ENCODE measurements around the gene ZNF420. TPM values are rescaled to one million over a fixed set of nuclear protein-coding genes. Genes with fewer than 3 reads are reported as not detected.

ZNF420 gene
- total and polyA plus RNA-seq, 2 of the 8 experiments (the other 6 are each of a cell fraction or from before 2014, with no cell fraction given): 1.7 to 8.8 TPM

DNA sequence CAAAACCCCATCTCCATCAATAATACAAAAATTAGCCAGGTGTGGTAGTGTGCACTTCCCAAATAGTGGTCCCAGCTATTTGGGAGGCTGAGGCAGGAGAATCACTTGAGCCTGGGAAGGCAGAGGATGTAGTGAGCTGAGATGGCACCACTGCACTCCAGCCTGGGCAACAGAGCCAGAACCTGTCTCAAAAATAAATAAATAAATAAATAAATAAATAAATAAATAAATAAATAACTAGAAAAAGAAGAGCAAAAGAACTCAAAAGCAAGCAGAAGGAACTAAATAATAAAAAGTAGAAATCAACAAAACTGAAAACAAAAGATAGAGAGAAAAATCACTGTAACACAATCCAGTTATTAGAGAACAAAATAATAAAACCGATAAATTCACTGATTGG lies 81.9 kb downstream of the ZNF420 start:
- H2AK5ac ChIP-seq (ENCODE audit: low read depth, low read length): no peak overlapping the region
- no peak overlapping the region for H3K4me3 ChIP-seq (ENCODE audit: extremely low read depth in 1 of 4, insufficient read depth in 2 of 4, low read depth in 3 of 4, low read length in 4 of 4)
- H3K56ac ChIP-seq (replicated peaks; ENCODE audit: insufficient read length, low read depth, low read length): no peak overlapping the region
- H3K79me1 ChIP-seq (ENCODE audit: low read depth, low read length): no peaks in the 10 kb centered on the region
- no peak for FAIRE-seq
- no peak overlapping the region for H3K9ac ChIP-seq (replicated peaks in 1 of 4; ENCODE audit: extremely low read depth in 1 of 4, low read depth in 3 of 4, low read length in 3 of 4)
- no peak overlapping the region for H4K8ac ChIP-seq (ENCODE audit: extremely low read depth, insufficient read depth, low read length)
- H3K4me1 ChIP-seq (replicated peaks in 1 of 4; ENCODE audit: control insufficient read depth in 3 of 4, insufficient read depth in 4 of 4, low read length in 3 of 4): no peaks in the 10 kb centered on the region
- ChIA-PET CTCF (ENCODE audit: partially characterized antibody) (no interaction called here), POLR2A (ENCODE audit: partially characterized antibody) (no interaction called here)
- no peak overlapping the region for H2BK120ac ChIP-seq (replicated peaks; ENCODE audit: low read depth, low read length)
- H3K9me3 ChIP-seq (ENCODE audit: insufficient read depth in 2 of 2, low read depth in 1 of 2, low read length in 1 of 2): peaks cover 32 to 44% of the 10 kb centered on the region in 2 experiments
- no peaks in the 10 kb centered on the region; a peak in 1 of 4 replicates for H3K79me2 ChIP-seq (ENCODE audit: control insufficient read depth in 1 of 2, insufficient read depth in 2 of 2, low read length in 2 of 2)
- H2AFZ ChIP-seq (ENCODE audit: low read length): no peak overlapping the region
- H3K23ac ChIP-seq (ENCODE audit: insufficient read length): no peak overlapping the region
- H3K36me3 ChIP-seq (ENCODE audit: control insufficient read depth in 2 of 4, insufficient read depth in 4 of 4, low read length in 3 of 4): peaks cover 0 to 40% (median 12%) of the 10 kb centered on the region in 4 experiments; a peak in 4 of 8 replicates
- H4K91ac ChIP-seq (replicated peaks; ENCODE audit: insufficient read length, low read length): no peak overlapping the region
- H3K4ac ChIP-seq (replicated peaks; ENCODE audit: insufficient read length, low read depth, low read length): no peak overlapping the region
- H3K27me3 ChIP-seq (replicated peaks in 1 of 4; ENCODE audit: control insufficient read depth in 3 of 4, extremely low read depth in 1 of 4, insufficient read depth in 3 of 4, low read length in 3 of 4): no peaks in the 10 kb centered on the region
- H3K14ac ChIP-seq (ENCODE audit: insufficient read length): no peak overlapping the region
- no peak for DNase-seq (ENCODE audit: low read depth in 1 of 2, low spot score in 2 of 2)
- H2BK15ac ChIP-seq (ENCODE audit: low read length): no peak overlapping the region
- no peak overlapping the region for H2BK20ac ChIP-seq (ENCODE audit: low read length)
- H3K18ac ChIP-seq (ENCODE audit: extremely low read depth, low read length): no peak overlapping the region
- H4K5ac ChIP-seq (ENCODE audit: insufficient read length, low read depth, low read length): no peak overlapping the region
- no peak overlapping the region for H3K4me2 ChIP-seq (ENCODE audit: insufficient read depth in 1 of 2, low read depth in 2 of 2, low read length in 2 of 2)
- 100% methylated on average over 1 of the region's 1 CpG; no CpG with 5 or more reads in 1 of the 2 experiments for WGBS, 2 experiments (ENCODE audit: extremely low coverage in 1 of 2, insufficient coverage in 1 of 2, insufficient read length in 1 of 2, insufficient replicate concordance in 2 of 2, low coverage in 1 of 2, low lambda C conversion rate in 2 of 2, missing lambda C conversion rate in 1 of 2)
- no peaks in the 10 kb centered on the region for H3K23me2 ChIP-seq (ENCODE audit: low read depth, low read length)
- H4K20me1 ChIP-seq (replicated peaks in 1 of 2; ENCODE audit: control insufficient read depth in 1 of 2, insufficient read depth in 2 of 2, low read length in 2 of 2): no peaks in the 10 kb centered on the region
- no peak overlapping the region for H3K27ac ChIP-seq (ENCODE audit: low read depth, low read length)
- no peak overlapping the region for H2BK5ac ChIP-seq (ENCODE audit: low read depth, low read length)
- H2BK12ac ChIP-seq (ENCODE audit: low read depth, low read length): no peak overlapping the region
- no peak for TF ChIP-seq CBX5 (IDR thresholded peaks at IDR 0.05; ENCODE audit: low read depth, low read length)
- no peak for TF ChIP-seq E2F6 (IDR thresholded peaks at IDR 0.05)
- TF ChIP-seq SUZ12 (IDR thresholded peaks at IDR 0.05; ENCODE audit: low read length): no peak
- no peak for TF ChIP-seq TBP (IDR thresholded peaks at IDR 0.05; ENCODE audit: low read depth, low read length)
- TF ChIP-seq GTF2F1 (IDR thresholded peaks at IDR 0.05; ENCODE audit: borderline replicate concordance, low read depth, low read length): no peak
- no peak for TF ChIP-seq RAD21 (IDR thresholded peaks at IDR 0.05 in 1 of 2, conservative IDR thresholded peaks at IDR 0.05 in 1 of 2; ENCODE audit: low read depth in 2 of 2, low read length in 2 of 2)
- no peak for TF ChIP-seq RXRA (IDR thresholded peaks at IDR 0.05; ENCODE audit: insufficient read depth, low read depth, low read length)
- TF ChIP-seq GABPA (IDR thresholded peaks at IDR 0.05; ENCODE audit: borderline replicate concordance, insufficient read depth, low read length): no peak
- TF ChIP-seq YY1 (IDR thresholded peaks at IDR 0.05; ENCODE audit: low read depth, low read length): no peak
- TF ChIP-seq RFX5 (IDR thresholded peaks at IDR 0.05; ENCODE audit: borderline replicate concordance, low read depth, low read length): no peak
- TF ChIP-seq RBBP5 (IDR thresholded peaks at IDR 0.05; ENCODE audit: borderline replicate concordance, low read depth, low read length): no peak

All from H1 (cell line).